ENCODE measurements around the gene MS4A3.
"Not testable (repeated sequence)": the region's sequence is repeated elsewhere in the genome, so short reads cannot be mapped to it uniquely, and the experiment has no call there.

DNA sequence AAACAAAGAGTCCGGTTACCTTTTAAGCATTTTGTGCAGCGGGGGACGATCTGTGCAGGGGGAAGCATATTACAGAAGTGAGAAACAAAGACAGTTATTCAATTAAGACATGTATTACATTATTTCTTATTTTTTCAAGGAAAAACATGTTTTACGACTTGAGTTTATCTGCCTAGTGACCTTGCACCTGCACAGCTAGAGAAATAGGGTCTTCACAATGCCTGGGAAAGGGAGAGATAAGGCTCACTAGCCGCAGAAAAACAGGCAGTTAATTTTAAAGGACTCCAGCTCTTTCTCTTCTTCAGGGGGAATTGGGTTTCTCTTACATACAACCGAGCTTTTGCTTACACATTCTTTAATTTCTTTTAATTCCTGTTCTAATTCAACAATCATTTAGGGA is 15.2 kb downstream of the MS4A3 start:
- TF ChIP-seq, protein P1, sequence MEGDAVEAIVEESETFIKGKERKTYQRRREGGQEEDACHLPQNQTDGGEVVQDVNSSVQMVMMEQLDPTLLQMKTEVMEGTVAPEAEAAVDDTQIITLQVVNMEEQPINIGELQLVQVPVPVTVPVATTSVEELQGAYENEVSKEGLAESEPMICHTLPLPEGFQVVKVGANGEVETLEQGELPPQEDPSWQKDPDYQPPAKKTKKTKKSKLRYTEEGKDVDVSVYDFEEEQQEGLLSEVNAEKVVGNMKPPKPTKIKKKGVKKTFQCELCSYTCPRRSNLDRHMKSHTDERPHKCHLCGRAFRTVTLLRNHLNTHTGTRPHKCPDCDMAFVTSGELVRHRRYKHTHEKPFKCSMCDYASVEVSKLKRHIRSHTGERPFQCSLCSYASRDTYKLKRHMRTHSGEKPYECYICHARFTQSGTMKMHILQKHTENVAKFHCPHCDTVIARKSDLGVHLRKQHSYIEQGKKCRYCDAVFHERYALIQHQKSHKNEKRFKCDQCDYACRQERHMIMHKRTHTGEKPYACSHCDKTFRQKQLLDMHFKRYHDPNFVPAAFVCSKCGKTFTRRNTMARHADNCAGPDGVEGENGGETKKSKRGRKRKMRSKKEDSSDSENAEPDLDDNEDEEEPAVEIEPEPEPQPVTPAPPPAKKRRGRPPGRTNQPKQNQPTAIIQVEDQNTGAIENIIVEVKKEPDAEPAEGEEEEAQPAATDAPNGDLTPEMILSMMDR (conservative IDR thresholded peaks at IDR 0.05; ENCODE audit: low read length): not testable (repeated sequence)
- TF ChIP-seq EZH2phosphoT487 (IDR thresholded peaks at IDR 0.05; ENCODE audit: borderline replicate concordance, low read depth, low read length): not testable (repeated sequence)
